ENCODE results near the gene RNLS.
"Not testable (repeated sequence)": the region's sequence is repeated elsewhere in the genome, so short reads cannot be mapped to it uniquely, and the experiment has no call there.

Gene RNLS

GRCh38 chr10:88343761-88344484 is 239.2 kb downstream of the RNLS start:
- DNase-seq (ENCODE audit: low spot score): peak; percentile 61

- DNase-seq (ENCODE audit: low spot score): no peak
Observed at GRCh38 chr10:88342733-88343310, 240.3 kb downstream of the RNLS start.

GRCh38 chr10:88337134-88337533 is 246.0 kb downstream of the RNLS start:
- DNase-seq (ENCODE audit: low spot score): no peak

GRCh38 chr10:88336334-88336733 is 246.8 kb downstream of the RNLS start:
- DNase-seq (ENCODE audit: low spot score): no peak

DNA sequence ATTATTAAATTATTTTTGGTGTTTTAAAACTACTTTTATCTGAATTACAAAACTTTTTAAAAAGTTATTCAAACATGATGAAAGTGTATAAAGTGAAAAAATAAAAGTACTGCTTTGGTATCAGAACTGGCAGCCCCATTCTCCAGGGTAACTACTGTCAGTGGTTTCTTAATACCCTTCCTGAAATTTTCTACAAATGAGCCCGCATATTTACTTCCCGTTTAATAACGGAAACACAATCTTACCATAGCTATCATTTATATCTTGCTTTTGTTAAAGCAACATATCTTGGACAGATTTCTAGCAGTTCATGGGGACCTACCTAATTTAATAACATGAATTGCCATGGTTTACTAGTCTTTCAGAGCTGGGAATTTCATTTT is 249.9 kb downstream of the RNLS start:
- no peak for DNase-seq (ENCODE audit: low spot score)

GRCh38 chr10:88332503-88333247 is 250.4 kb downstream of the RNLS start:
- no peak for DNase-seq (ENCODE audit: low spot score)

GRCh38 chr10:88330174-88330573 is 252.9 kb downstream of the RNLS start:
- DNase-seq (ENCODE audit: low spot score): no peak

DNA sequence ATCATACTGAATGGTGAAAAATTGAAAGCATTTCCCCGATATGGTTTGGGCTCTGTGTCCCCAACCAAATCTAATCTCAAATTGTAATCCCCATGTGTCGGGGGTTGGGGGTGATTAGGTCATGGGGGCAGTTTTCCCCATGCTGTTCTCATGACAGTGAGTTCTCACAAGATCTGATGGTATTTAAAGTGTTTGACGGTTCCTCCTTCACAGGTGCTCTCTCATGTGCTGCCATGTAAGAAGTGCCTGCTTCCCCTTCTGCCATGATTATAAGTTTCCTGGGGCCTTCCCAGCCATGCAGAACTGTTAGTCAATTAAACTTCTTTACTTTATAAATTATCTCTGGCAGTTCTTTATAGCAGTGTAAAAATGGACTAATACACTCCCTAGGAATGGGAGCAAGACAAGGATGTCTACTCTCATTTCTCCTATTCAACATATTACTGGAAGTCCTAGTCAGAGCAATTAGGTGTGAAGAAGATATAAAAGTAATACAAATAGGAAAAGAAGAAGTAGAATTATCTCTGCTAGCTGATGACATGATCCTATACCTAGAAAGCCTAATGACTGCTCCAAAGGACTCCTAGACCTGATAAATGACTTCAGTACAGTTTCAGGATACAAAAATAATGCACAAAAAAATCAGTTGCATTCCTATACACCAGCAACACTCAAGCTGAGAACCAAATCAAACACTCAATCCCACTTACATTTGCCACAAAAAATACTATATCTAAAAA is 260.6 kb downstream of the RNLS start:
- DNase-seq (ENCODE audit: low spot score): no peak

- no peak for DNase-seq (ENCODE audit: low spot score)
Observed at GRCh38 chr10:88319960-88320517, 263.1 kb downstream of the RNLS start.

GRCh38 chr10:88318803-88319202 is 264.3 kb downstream of the RNLS start:
- no peak for DNase-seq (ENCODE audit: low spot score)

DNA sequence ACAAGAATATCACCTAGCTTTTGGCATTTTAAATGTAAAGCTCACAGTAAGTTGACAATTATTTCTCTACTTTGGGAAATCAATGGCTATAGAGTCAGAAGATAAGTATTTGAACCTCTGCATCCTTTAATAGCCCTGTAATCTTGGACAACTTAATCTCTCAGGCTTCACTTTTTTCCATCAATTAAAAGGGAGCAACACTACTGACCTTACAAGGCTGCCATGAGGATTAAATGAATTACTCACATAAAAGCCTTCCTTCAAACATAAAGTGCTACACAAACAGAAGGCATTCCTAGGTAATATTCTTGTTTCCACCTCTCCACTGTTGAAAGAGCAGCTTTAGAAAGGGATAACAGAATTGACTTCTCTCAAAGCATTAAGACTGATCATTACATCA is 266.0 kb downstream of the RNLS start:
- no peak for DNase-seq (ENCODE audit: low spot score)

GRCh38 chr10:88316292-88316861 is 266.7 kb downstream of the RNLS start:
- no peak for DNase-seq (ENCODE audit: low spot score)

DNA sequence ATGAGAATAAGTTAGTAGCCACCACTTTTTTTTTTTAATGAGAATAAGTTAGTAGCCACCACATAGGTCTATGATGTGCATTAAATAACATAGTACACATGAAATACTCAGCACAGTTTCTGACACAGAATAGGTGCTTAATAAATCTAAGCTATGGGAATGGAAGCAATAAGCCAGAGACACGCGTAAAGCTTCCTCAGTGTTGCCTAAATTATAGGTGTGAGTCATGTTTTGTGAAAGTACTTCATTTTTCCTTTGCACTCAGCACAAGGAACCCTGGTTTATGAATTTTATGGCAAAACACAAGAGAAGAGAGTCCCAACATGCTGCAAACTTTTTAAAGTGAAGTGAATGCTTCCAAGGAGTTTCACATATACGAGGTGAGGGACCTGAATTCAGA is 267.4 kb downstream of the RNLS start:
- DNase-seq (ENCODE audit: low spot score): no peak

- DNase-seq (ENCODE audit: low spot score): no peak
Observed at GRCh38 chr10:88314362-88314761, 268.8 kb downstream of the RNLS start.

GRCh38 chr10:88313878-88314277 is 269.2 kb downstream of the RNLS start:
- no peak for DNase-seq (ENCODE audit: low spot score)

- no peak for DNase-seq (ENCODE audit: low spot score)
Observed at GRCh38 chr10:88312855-88313254, 270.3 kb downstream of the RNLS start.

- DNase-seq (ENCODE audit: low spot score): no peak
Observed at GRCh38 chr10:88311264-88311663, 271.9 kb downstream of the RNLS start.

- DNase-seq (ENCODE audit: low spot score): no peak
Observed at GRCh38 chr10:88309365-88309764, 273.8 kb downstream of the RNLS start.

- DNase-seq (ENCODE audit: low spot score): not testable (repeated sequence)
Observed at GRCh38 chr10:88308361-88308760, 274.8 kb downstream of the RNLS start.

- no peak for DNase-seq (ENCODE audit: low spot score)
Observed at GRCh38 chr10:88299787-88300186, 283.3 kb downstream of the RNLS start.

DNA sequence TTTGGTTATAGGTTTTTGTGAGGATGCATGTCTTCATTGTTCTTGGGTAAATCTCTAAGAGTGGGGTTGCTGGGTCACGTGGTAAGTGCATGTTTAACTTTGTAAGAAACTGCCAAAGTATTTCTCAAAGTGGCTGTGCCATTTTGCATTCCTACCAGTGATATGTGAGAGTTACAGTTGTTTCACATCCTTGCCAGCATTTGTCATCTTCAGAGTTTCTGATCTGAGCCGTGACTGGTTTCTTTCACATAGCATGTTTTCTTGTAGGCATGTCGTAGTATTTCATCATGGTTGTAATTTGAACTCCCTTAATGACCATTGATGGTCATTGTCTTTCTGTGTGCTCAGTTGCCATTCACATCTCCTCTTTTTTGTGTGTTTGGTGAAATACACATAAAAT is 286.0 kb downstream of the RNLS start:
- no peak for DNase-seq (ENCODE audit: low spot score)

GRCh38 chr10:88293651-88294230 is 289.4 kb downstream of the RNLS start:
- DNase-seq (ENCODE audit: low spot score): no peak
